LNCAP (cell line): ENCODE measurements around the gene PAEP.

Source experiments
- TF ChIP-seq, protein P1 (sequence below): fragments of 450-650 bp; IDR thresholded peaks from 2 replicates; pipeline ENCODE4 v1.5.1; 2017; ENCODE audit warnings: mild to moderate bottlenecking

Gene PAEP

DNA sequence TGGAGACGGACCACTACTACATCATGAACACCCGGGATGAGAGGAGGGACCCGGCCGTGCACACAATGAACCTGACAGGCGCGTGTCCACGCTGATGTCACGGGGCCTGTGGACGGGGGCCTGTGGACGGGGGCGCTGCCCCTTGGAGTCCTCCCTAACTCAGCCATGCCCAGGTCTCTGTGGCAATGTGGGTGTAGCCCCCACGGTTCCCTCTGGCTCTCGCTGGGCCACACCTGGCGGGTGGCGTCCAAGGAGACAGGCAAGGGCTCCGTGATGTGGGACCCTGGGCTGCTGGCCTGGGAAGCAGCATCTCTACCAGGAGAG, 22.1 kb downstream of the PAEP start:
- TF ChIP-seq, protein P1, sequence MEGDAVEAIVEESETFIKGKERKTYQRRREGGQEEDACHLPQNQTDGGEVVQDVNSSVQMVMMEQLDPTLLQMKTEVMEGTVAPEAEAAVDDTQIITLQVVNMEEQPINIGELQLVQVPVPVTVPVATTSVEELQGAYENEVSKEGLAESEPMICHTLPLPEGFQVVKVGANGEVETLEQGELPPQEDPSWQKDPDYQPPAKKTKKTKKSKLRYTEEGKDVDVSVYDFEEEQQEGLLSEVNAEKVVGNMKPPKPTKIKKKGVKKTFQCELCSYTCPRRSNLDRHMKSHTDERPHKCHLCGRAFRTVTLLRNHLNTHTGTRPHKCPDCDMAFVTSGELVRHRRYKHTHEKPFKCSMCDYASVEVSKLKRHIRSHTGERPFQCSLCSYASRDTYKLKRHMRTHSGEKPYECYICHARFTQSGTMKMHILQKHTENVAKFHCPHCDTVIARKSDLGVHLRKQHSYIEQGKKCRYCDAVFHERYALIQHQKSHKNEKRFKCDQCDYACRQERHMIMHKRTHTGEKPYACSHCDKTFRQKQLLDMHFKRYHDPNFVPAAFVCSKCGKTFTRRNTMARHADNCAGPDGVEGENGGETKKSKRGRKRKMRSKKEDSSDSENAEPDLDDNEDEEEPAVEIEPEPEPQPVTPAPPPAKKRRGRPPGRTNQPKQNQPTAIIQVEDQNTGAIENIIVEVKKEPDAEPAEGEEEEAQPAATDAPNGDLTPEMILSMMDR, result no peak

DNA sequence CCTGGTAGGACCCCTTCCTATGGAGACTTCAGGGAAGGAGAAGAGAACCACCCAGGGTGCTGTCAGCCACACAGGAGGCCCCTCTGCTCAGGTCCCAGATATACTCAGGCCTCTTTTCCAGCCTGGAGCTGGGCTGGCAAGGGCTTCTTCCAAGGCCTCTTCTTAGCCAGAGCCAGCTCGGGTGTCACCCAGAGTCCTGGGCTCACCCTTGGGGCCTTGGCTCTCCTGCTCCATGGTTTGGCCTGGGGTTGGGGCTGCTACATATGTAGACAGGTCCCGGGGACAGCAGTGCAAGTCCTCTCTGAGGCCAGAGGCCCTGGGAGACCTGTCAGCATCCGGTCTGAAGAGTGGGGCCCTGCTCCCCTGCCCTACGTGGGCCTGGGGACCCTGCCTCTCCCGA, 22.8 kb downstream of the PAEP start:
- TF ChIP-seq, protein P1, result no peak

DNA sequence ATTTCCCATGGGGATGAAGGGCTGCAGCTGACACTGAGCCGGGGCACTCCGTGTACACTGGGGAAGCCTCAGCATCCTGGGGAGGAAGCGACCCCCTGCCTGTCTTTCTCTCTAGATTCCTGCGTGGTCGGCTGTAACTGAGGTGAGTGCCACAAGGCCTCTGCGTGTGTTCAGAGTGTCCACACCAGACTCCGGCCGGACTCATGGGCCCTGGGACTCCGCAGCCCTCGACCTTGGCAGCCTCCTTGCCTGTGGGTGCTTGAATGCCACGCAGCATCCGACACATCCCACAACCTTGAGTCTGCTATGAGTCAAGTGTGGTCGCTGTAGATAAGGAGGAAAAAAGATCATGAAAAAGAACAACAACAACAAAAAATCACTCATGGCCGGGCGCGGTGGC, 23.4 kb downstream of the PAEP start:
- TF ChIP-seq, protein P1, result no peak

GRCh38 chr9:135586601-135587109, 25.1 kb downstream of the PAEP start:
- TF ChIP-seq, protein P1, result no peak

GRCh38 chr9:135587658-135588057, 26.1 kb downstream of the PAEP start:
- TF ChIP-seq, protein P1, result no peak

GRCh38 chr9:135588371-135588770, 26.8 kb downstream of the PAEP start:
- TF ChIP-seq, protein P1, result no peak

- TF ChIP-seq, protein P1, result no peak
These were observed 27.5 kb downstream of the PAEP start for GRCh38 chr9:135588886-135589595.
